Measurements from ENCODE around the gene CHN2.

Gene CHN2

GRCh38 chr7:29276806-29277205 lies 82.2 kb downstream of the CHN2 start:
- Histone ChIP-seq H3K4me3 (ENCODE audit: low read length) (no peak overlapping the region), H3K79me2 (ENCODE audit: control insufficient read depth, insufficient read depth, low read length) (no peaks in the 10 kb centered on the region), H2AK5ac (ENCODE audit: low read length) (no peak overlapping the region), H3K18ac (ENCODE audit: low read length) (no peak overlapping the region), H2BK5ac (ENCODE audit: low read length) (no peak overlapping the region), H3K27me3 (ENCODE audit: insufficient read depth, low read length, poor library complexity) (no peaks in the 10 kb centered on the region), H3K36me3 (ENCODE audit: control insufficient read depth, insufficient read depth, low read length) (no peaks in the 10 kb centered on the region), H3K56ac (ENCODE audit: low read length) (no peak overlapping the region), H4K5ac (ENCODE audit: low read length) (no peak overlapping the region), H3K4me2 (ENCODE audit: low read length) (no peak overlapping the region), H4K8ac (ENCODE audit: low read depth, low read length) (no peak overlapping the region), H2BK15ac (replicated peaks; ENCODE audit: low read depth) (no peak overlapping the region), H2BK120ac (ENCODE audit: low read depth, low read length) (no peak overlapping the region), H3K4me1 (ENCODE audit: control insufficient read depth, low read depth, low read length) (no peaks in the 10 kb centered on the region), H3K27ac (ENCODE audit: low read depth, low read length) (no peak overlapping the region), H3K4ac (ENCODE audit: low read depth, low read length) (no peak overlapping the region), H3K9ac (ENCODE audit: low read length) (no peak overlapping the region), H3K23ac (ENCODE audit: low read length) (no peak overlapping the region), H3K79me1 (ENCODE audit: low read length) (no peaks in the 10 kb centered on the region)
- WGBS (ENCODE audit: extremely low coverage, insufficient coverage, low lambda C conversion rate), result no CpG with 5 or more reads among the region's 4 CpGs
- no peak for DNase-seq

DNA sequence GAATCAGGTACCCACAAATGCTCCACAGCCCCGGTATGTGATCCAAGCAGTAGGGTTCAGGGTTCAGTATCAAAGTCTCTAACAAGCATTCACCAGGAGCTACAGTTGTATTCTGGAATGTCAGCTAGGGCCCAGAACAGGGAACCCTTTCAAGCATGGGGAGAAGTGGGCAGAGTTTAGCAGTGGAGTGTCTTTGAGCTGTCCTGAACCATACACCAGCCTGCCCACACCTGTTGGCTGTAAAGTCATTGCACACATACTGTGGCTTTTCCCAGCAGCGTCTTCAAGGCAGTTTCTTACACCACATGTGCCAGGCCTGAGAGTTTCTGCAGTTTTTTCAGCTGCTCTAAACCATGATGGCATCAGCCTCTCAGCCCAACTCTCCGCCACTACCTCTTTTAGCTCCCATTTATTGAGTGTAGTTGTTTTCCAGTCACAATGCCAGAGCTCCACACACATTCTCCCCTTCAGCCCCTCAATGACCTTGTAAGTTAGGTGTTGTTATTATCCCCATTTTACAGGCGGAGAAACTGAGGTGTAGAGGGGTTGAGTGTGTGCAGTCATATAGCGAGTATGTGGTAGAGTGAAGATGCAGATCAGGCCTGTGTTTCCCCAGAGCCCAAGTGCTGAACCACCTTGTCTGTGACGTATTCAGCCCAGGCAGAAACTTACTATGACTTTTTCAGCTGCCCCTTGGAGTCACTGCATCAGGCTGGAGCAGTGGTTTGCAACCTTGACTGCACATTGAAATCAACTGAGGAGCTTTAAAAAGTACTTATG lies 83.1 kb downstream of the CHN2 start:
- DNase-seq, result no peak
- no peak overlapping the region for H3K4ac ChIP-seq (ENCODE audit: low read depth, low read length)
- no CpG with 5 or more reads among the region's 6 CpGs for WGBS (ENCODE audit: extremely low coverage, insufficient coverage, low lambda C conversion rate)
- no peak overlapping the region for H3K4me3 ChIP-seq (ENCODE audit: low read length)
- H3K79me1 ChIP-seq (ENCODE audit: low read length), result no peaks in the 10 kb centered on the region
- no peak overlapping the region for H3K56ac ChIP-seq (ENCODE audit: low read length)
- H2BK5ac ChIP-seq (ENCODE audit: low read length), result no peak overlapping the region
- no peak overlapping the region for H2BK120ac ChIP-seq (ENCODE audit: low read depth, low read length)
- no peaks in the 10 kb centered on the region for H3K79me2 ChIP-seq (ENCODE audit: control insufficient read depth, insufficient read depth, low read length)
- H2AK5ac ChIP-seq (ENCODE audit: low read length), result no peak overlapping the region
- no peak overlapping the region for H4K8ac ChIP-seq (ENCODE audit: low read depth, low read length)
- H4K5ac ChIP-seq (ENCODE audit: low read length), result no peak overlapping the region
- H3K23ac ChIP-seq (ENCODE audit: low read length), result peak overlapping the region; percentile 45
- no peak overlapping the region for H3K4me2 ChIP-seq (ENCODE audit: low read length)
- H2BK15ac ChIP-seq (replicated peaks; ENCODE audit: low read depth), result no peak overlapping the region
- no peak overlapping the region for H3K27ac ChIP-seq (ENCODE audit: low read depth, low read length)
- H3K4me1 ChIP-seq (ENCODE audit: control insufficient read depth, low read depth, low read length), result no peaks in the 10 kb centered on the region
- H3K9ac ChIP-seq (ENCODE audit: low read length), result no peak overlapping the region
- H3K36me3 ChIP-seq (ENCODE audit: control insufficient read depth, insufficient read depth, low read length), result no peaks in the 10 kb centered on the region
- no peaks in the 10 kb centered on the region for H3K27me3 ChIP-seq (ENCODE audit: insufficient read depth, low read length, poor library complexity)
- no peak overlapping the region for H3K18ac ChIP-seq (ENCODE audit: low read length)

DNA sequence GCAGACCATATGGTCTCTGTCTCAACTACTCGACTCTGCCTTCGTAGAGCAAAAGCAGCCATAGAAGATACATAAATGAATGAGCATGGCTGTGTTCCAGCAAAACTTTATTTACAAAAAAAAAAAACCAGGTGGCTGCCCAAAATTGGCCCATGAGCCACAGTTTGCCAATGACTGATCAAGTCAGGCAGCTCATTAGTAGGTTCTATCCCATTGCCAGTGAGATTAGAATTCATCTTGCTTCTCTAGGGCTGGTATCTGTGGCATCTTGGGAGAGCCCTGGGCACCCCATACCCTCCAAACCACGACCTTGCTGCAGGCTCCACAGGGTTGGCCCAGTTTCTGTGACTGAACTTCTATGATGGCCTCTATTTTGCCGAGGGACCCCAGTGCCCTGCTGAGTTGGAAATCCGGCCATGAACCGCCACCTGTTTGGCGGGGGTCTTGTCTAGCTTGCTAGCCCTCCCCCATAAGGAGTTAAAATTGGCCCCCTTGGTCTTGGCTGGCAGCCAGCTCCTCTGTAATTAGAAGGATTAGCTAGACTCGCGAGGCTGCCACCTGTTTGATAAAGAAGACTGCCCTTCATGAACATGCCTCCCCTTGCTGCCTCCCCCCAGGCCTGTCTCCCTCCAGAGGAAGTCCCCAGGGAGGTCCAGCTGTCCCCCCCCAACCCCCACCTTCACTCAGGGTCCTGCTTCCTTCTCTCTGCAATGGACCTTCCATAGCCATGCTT lies 83.9 kb downstream of the CHN2 start:
- no peak overlapping the region for H3K4me2 ChIP-seq (ENCODE audit: low read length)
- H3K79me1 ChIP-seq (ENCODE audit: low read length), result no peaks in the 10 kb centered on the region
- H3K27ac ChIP-seq (ENCODE audit: low read depth, low read length), result no peak overlapping the region
- H4K5ac ChIP-seq (ENCODE audit: low read length), result no peak overlapping the region
- no CpG with 5 or more reads among the region's 9 CpGs for WGBS (ENCODE audit: extremely low coverage, insufficient coverage, low lambda C conversion rate)
- no peak overlapping the region for H2AK5ac ChIP-seq (ENCODE audit: low read length)
- H3K4ac ChIP-seq (ENCODE audit: low read depth, low read length), result no peak overlapping the region
- H3K79me2 ChIP-seq (ENCODE audit: control insufficient read depth, insufficient read depth, low read length), result no peaks in the 10 kb centered on the region
- no peak overlapping the region for H2BK15ac ChIP-seq (replicated peaks; ENCODE audit: low read depth)
- H3K9ac ChIP-seq (ENCODE audit: low read length), result no peak overlapping the region
- DNase-seq, result no peak
- no peak overlapping the region for H4K8ac ChIP-seq (ENCODE audit: low read depth, low read length)
- no peak overlapping the region for H3K23ac ChIP-seq (ENCODE audit: low read length)
- H3K18ac ChIP-seq (ENCODE audit: low read length), result no peak overlapping the region
- H3K36me3 ChIP-seq (ENCODE audit: control insufficient read depth, insufficient read depth, low read length), result no peaks in the 10 kb centered on the region
- no peak overlapping the region for H3K56ac ChIP-seq (ENCODE audit: low read length)
- H2BK120ac ChIP-seq (ENCODE audit: low read depth, low read length), result no peak overlapping the region
- H3K4me3 ChIP-seq (ENCODE audit: low read length), result no peak overlapping the region
- no peaks in the 10 kb centered on the region for H3K4me1 ChIP-seq (ENCODE audit: control insufficient read depth, low read depth, low read length)
- no peaks in the 10 kb centered on the region for H3K27me3 ChIP-seq (ENCODE audit: insufficient read depth, low read length, poor library complexity)
- H2BK5ac ChIP-seq (ENCODE audit: low read length), result no peak overlapping the region

GRCh38 chr7:29281782-29282541 lies 87.4 kb downstream of the CHN2 start:
- Histone ChIP-seq H4K8ac (ENCODE audit: low read depth, low read length) (no peak overlapping the region), H4K5ac (ENCODE audit: low read length) (no peak overlapping the region), H3K27me3 (ENCODE audit: insufficient read depth, low read length, poor library complexity) (no peaks in the 10 kb centered on the region), H2BK120ac (ENCODE audit: low read depth, low read length) (no peak overlapping the region), H2BK15ac (replicated peaks; ENCODE audit: low read depth) (no peak overlapping the region), H2BK5ac (ENCODE audit: low read length) (no peak overlapping the region), H3K56ac (ENCODE audit: low read length) (no peak overlapping the region), H3K9ac (ENCODE audit: low read length) (no peak overlapping the region), H3K79me1 (ENCODE audit: low read length) (no peaks in the 10 kb centered on the region), H3K23ac (ENCODE audit: low read length) (no peak overlapping the region), H3K4me3 (ENCODE audit: low read length) (no peak overlapping the region), H3K79me2 (ENCODE audit: control insufficient read depth, insufficient read depth, low read length) (no peaks in the 10 kb centered on the region), H3K4ac (ENCODE audit: low read depth, low read length) (no peak overlapping the region), H3K18ac (ENCODE audit: low read length) (no peak overlapping the region), H3K4me2 (ENCODE audit: low read length) (no peak overlapping the region), H3K36me3 (ENCODE audit: control insufficient read depth, insufficient read depth, low read length) (no peaks in the 10 kb centered on the region), H3K4me1 (ENCODE audit: control insufficient read depth, low read depth, low read length) (no peaks in the 10 kb centered on the region), H3K27ac (ENCODE audit: low read depth, low read length) (no peak overlapping the region), H2AK5ac (ENCODE audit: low read length) (no peak overlapping the region)
- DNase-seq, result no peak
- 100% methylated on average over 1 of the region's 12 CpGs for WGBS (ENCODE audit: extremely low coverage, insufficient coverage, low lambda C conversion rate)

DNA sequence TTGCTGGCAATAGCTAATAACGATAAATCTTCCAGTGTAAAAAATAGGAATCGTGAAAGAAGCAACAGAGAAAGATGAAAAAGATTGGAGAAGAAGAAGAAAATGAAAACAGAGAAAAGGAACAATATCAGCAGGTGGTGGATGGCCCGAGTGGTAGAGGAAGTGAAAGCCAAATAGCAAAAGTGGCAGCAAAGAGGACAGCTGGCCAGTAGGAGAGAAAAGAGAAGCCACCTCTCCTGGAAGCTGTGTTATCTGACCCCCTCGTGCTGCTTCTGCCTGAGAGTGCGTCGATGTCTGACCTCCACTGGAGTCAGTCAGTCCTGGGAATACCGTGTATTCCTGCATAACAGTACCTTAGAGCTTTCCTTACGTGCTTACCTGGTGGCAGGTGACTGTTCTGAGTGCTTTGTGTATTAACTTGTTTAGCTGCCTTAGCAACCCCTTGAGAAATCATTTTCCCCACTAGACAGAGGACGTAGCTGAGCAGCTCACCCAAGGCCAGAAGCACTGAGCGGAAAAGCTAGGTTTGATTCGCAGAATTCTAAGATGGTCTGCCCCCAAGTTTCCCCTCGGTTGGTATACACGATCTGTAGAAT lies 88.3 kb downstream of the CHN2 start:
- H3K23ac ChIP-seq (ENCODE audit: low read length), result no peak overlapping the region
- WGBS (ENCODE audit: extremely low coverage, insufficient coverage, low lambda C conversion rate), result no CpG with 5 or more reads among the region's 13 CpGs
- DNase-seq, result no peak
- H3K18ac ChIP-seq (ENCODE audit: low read length), result no peak overlapping the region
- no peak overlapping the region for H3K9ac ChIP-seq (ENCODE audit: low read length)
- no peak overlapping the region for H3K4me3 ChIP-seq (ENCODE audit: low read length)
- no peak overlapping the region for H2AK5ac ChIP-seq (ENCODE audit: low read length)
- no peak overlapping the region for H3K4ac ChIP-seq (ENCODE audit: low read depth, low read length)
- no peaks in the 10 kb centered on the region for H3K4me1 ChIP-seq (ENCODE audit: control insufficient read depth, low read depth, low read length)
- H2BK5ac ChIP-seq (ENCODE audit: low read length), result no peak overlapping the region
- peak overlapping the region; percentile 17 for H3K56ac ChIP-seq (ENCODE audit: low read length)
- H4K5ac ChIP-seq (ENCODE audit: low read length), result no peak overlapping the region
- no peaks in the 10 kb centered on the region for H3K36me3 ChIP-seq (ENCODE audit: control insufficient read depth, insufficient read depth, low read length)
- H4K8ac ChIP-seq (ENCODE audit: low read depth, low read length), result no peak overlapping the region
- H2BK120ac ChIP-seq (ENCODE audit: low read depth, low read length), result no peak overlapping the region
- H3K79me2 ChIP-seq (ENCODE audit: control insufficient read depth, insufficient read depth, low read length), result no peaks in the 10 kb centered on the region
- no peak overlapping the region for H3K27ac ChIP-seq (ENCODE audit: low read depth, low read length)
- no peaks in the 10 kb centered on the region for H3K27me3 ChIP-seq (ENCODE audit: insufficient read depth, low read length, poor library complexity)
- H3K79me1 ChIP-seq (ENCODE audit: low read length), result no peaks in the 10 kb centered on the region
- H2BK15ac ChIP-seq (replicated peaks; ENCODE audit: low read depth), result no peak overlapping the region
- no peak overlapping the region for H3K4me2 ChIP-seq (ENCODE audit: low read length)

All from mesendoderm (in vitro differentiated cells).